Measurements from ENCODE around the gene VWA5B1.

The VWA5B1 gene

GRCh38 chr1:20367626-20368025 is 77.0 kb downstream of the VWA5B1 start:
- no peak for DNase-seq (ENCODE audit: low spot score)

- no peak for DNase-seq (ENCODE audit: low spot score)
Observed at GRCh38 chr1:20368866-20369470, 78.3 kb downstream of the VWA5B1 start.

- no peak for DNase-seq (ENCODE audit: low spot score)
Observed at GRCh38 chr1:20370698-20371097, 80.0 kb downstream of the VWA5B1 start.

GRCh38 chr1:20371411-20371810 is 80.7 kb downstream of the VWA5B1 start:
- no peak for DNase-seq (ENCODE audit: low spot score)

DNA sequence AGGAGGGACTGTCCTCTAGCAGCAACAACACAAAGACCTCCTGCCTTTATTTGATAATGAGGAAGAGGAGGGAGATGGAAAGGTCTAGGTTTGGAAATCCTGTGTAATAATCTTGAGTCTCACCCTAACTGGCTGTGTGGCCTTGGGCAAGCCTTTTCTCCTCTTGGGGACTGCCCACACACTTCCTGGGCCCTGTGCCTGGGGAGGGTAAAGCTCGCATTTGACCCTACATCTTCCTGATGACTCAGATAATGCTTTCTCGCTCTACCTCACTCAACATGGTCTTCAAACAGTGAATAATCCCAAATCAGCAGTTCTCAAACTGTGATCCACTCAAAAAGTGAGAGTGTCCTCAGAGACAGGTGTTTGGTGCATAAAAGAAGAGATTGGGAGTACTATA is 81.2 kb downstream of the VWA5B1 start:
- no peak for DNase-seq (ENCODE audit: low spot score)

GRCh38 chr1:20372676-20373075 is 82.0 kb downstream of the VWA5B1 start:
- DNase-seq (ENCODE audit: low spot score) = no peak

DNA sequence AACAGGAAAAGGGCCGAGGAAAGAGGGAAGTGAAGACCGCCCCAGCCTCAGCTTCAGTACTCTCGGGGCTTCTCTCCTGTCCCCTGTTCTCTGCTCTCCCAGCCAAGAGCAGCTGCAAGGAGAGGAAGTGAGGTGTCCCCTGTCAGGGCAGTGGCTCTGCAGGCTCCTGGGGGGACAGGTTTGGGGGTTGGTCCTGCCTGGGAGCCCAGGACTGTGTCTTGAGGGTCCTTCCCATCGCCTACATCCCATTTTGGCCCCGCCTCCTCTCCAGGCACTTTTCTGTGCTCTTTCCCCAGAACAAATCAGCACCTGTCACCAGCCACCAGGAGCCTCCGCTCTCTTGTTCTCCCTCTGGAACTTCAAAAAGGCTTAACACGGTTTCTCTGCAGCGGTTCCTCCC is 82.6 kb downstream of the VWA5B1 start:
- no peak for DNase-seq (ENCODE audit: low spot score)

DNA sequence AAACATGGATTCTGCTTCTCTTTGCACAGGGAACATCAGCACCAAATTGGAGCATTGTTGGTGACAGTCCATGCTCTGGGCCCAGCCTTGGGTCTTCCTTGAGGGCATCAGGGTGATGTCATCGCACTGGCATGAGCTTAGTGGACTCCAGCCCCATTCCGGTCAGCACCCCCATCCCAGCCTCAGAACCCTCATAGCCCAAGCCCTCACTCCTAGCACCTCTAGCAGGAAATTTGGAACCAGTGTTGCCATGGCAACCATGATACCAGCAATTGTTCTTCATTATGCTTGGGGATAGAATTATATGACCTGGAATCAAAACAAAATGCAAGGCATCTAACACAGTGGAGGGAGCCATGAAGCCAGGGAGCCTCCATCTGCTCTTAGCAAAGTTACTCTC is 83.1 kb downstream of the VWA5B1 start:
- DNase-seq (ENCODE audit: low spot score) = no peak

GRCh38 chr1:20375563-20375962 is 84.9 kb downstream of the VWA5B1 start:
- DNase-seq (ENCODE audit: low spot score) = no peak

DNA sequence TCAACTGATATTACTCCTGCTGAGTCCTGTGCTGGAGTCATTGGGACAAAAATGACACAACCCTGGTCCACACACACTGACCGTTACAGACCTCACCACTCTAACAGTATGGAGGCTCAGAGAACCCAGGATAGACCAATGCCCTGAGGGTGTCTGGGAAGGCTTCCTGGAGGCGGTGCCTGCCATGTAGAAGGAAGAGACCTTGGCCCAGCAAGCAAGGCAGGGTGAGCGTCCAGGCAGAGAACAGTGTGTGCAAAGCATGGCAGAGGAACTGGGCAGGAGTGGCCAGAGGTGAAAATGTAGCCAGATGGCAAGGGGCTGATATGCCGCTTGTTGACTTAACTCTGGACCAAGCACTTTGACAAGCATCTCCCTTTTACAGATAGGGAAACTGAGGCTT is 85.5 kb downstream of the VWA5B1 start:
- DNase-seq (ENCODE audit: low spot score) = no peak

DNA sequence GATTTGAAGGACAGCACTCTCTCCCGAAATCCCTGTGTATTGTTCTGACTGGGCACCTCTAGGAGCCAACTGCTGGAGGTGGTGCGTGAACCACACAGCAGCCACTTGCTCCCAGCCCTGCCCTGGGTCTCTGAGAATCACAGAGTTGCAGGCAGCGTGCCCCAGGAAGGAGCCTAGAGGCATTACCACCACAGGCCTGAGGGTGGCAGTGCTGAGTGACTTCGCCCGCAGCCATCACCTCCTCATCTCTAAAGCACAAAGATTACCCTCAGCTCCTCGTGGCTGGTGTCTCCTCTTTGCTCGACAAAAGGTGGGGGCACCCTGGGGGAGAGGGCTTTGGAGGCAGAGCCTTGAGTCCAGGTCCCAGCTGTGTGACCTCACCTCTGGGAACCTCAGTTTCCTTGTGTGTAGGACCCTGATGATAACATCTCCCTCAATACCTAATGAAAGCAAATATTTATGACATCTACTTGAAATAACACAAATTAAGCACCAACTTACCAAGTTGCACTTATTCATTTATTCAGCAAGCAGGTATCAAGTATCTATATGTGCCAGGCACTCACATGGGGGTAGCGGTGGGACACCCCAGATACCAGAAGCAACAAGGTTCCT is 86.3 kb downstream of the VWA5B1 start:
- DNase-seq (ENCODE audit: low spot score) = peak; percentile 42

DNA sequence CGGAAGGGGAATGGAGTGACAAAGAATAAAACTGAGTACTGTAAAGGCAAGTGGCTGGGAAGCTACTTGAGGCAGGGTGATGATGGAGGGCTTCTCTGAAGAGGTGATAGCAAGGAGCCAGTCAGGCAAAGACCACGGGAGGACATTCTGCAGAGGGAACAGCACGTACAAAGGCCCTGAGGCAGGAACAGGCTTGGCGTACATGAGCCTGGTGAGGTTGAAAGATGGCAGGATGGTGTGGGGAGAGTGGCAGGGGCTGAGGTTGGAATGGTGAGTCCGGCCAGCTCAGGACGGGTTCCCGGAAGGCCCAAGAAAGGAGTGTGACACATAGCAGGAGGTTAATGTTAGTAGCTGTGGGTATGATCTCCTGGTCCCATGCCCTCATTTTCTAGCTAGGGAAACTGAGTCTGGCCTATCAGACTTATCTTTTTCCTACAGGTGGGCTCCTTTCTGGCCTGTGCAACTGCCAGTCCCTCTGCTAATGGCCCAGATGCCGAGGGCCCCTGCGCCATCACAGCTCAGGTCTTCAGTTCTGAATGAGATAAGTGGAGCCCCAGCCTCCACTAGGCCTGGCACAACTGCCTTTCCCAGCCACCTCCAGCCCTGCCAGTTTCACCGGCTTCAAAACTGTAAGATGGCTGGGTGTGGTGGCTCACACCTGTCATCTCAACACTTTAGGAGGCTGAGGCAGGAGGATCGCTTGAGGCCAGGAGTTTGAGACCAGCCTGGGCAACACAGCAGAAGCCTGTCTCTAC is 87.0 kb downstream of the VWA5B1 start:
- DNase-seq (ENCODE audit: low spot score) = no peak

GRCh38 chr1:20379075-20379474 is 88.4 kb downstream of the VWA5B1 start:
- no peak for DNase-seq (ENCODE audit: low spot score)

- no peak for DNase-seq (ENCODE audit: low spot score)
Observed at GRCh38 chr1:20380175-20380574, 89.5 kb downstream of the VWA5B1 start.

DNA sequence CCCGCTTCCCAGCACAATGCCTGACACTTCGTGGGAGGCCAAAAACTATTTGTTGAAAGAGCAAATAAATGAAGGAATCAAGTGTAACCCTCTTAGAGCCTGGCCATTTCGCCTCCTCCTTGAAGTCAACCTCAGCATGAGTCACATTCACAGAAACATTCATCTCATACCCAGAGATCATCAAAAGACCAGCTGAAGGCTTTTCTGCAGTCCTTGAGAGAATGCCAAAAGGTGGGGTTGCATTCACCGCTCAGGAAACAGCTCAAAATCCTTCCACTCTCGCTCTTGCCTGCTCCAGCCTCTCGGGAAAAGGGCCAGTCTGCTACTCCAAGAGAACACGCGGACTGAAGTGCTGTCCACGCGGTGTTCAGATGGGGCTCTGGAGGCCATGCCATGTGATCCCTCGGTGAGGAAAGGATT is 90.0 kb downstream of the VWA5B1 start:
- DNase-seq (ENCODE audit: low spot score) = no peak

GRCh38 chr1:20381045-20381641 is 90.5 kb downstream of the VWA5B1 start:
- DNase-seq (ENCODE audit: low spot score) = no peak

DNA sequence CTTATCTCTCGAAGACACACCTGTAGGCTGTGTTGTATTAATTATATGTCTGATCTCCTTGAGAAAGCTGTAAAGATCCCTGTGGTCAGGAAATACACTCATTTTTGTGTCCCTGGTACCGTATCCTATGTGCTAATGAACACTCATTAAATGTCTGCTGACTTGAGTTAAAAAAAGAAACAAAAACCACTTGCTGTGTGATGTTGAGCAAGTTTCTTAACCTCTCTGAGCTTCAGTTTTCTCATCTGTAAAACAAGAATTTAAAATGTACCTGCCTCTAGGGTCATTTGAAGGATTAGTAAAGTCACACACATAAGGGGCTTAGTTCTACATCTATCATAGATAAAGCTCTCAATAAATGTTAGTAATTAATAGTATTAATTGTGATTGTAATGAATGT is 91.3 kb downstream of the VWA5B1 start:
- no peak for DNase-seq (ENCODE audit: low spot score)

- DNase-seq (ENCODE audit: low spot score) = no peak
Observed at GRCh38 chr1:20382711-20383110, 92.0 kb downstream of the VWA5B1 start.

DNA sequence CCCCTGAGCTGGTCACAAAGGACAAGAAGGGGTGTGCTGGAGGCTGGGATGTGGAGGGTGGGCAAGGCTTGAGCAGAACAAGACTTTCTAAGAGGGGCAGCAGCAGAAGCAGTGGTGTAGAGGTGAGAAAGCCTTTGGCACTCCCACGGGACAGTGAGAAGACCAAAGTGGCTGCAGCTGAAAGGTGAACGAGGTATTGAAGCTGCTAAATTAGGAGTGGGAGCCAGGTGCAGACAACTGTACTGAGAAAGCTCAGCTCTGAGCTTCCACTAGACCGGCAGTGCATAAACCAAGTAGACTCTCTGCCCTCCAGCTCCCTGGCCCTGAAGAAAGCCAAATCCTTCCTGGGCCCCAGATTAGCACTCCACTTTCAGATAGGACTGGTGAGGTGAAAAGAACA is 93.0 kb downstream of the VWA5B1 start:
- no peak for DNase-seq (ENCODE audit: low spot score)

- DNase-seq (ENCODE audit: low spot score) = no peak
Observed at GRCh38 chr1:20385630-20386029, 95.0 kb downstream of the VWA5B1 start.

- no peak for DNase-seq (ENCODE audit: low spot score)
Observed at GRCh38 chr1:20386323-20387081, 95.8 kb downstream of the VWA5B1 start.

DNA sequence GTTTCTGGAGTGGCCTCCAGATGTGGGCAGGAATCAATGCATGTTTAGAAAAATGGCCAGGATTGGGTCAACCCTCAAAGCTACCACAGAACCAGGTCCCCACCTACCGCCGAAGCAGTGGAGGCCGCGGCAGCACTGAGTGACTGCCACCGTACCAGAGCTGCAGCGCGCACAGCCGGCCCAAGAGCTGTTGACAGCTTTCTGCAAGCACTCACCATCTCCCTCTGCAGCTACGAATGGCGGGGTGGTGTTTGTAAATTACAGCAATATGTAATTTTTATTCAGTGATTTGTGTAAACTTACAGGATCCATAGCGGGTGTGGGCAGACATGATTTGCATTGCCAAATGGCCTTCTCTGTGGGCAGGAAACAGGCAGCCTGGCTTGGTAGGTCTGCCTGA is 98.9 kb downstream of the VWA5B1 start:
- DNase-seq (ENCODE audit: low spot score) = no peak

All from CD4-positive, alpha-beta T cell treated with Interleukin-2 at 100 ng/mL for 4 hours (primary cell).